Astrocyte (in vitro differentiated cells and primary cell): ENCODE data around the gene OSBPL5. TPM values are rescaled to one million over a fixed set of nuclear protein-coding genes. Genes with fewer than 3 reads are reported as not detected.

ENCODE experiments used
- DNase-seq: peaks from one replicate; pipeline ENCODE4 v3.0.0-alpha.2; 2010; ENCODE audit warnings: low read depth
- FAIRE-seq: peaks from 2 replicates; lab custom pipeline; 2011; peaks lifted over from hg19 to GRCh38; lab: Jason Lieb, UNC
- H2AFZ ChIP-seq: 2 replicates; pipeline ENCODE4 v1.6.0; 2012; ENCODE audit warnings: low read depth, low read length, inconsistent platforms
- H3K27ac ChIP-seq: 2 replicates; pipeline ENCODE4 v1.5.1; 2011; ENCODE audit warnings: low read depth, low read length, inconsistent platforms
- H3K27me3 ChIP-seq: 2 replicates; pipeline ENCODE4 v1.6.0; 2011; ENCODE audit warnings: low read length, inconsistent platforms; ENCODE audit not compliant: insufficient read depth
- H3K36me3 ChIP-seq: 2 replicates; pipeline ENCODE4 v1.5.1; 2011; ENCODE audit warnings: low read length, inconsistent platforms; ENCODE audit not compliant: insufficient read depth
- H3K4me1 ChIP-seq: 2 replicates; pipeline ENCODE4 v1.5.1; 2011; ENCODE audit warnings: low read length, inconsistent platforms; ENCODE audit not compliant: insufficient read depth
- H3K4me2 ChIP-seq: 2 replicates; pipeline ENCODE4 v1.6.0; 2012; ENCODE audit warnings: low read length, inconsistent platforms
- H3K4me3 ChIP-seq: 2 replicates; pipeline ENCODE4 v1.5.1; 2011; ENCODE audit warnings: low read depth, mild to moderate bottlenecking, low read length, inconsistent platforms; ENCODE audit not compliant: insufficient read depth
- H3K79me2 ChIP-seq: 2 replicates; pipeline ENCODE4 v1.6.0; 2012; ENCODE audit warnings: mild to moderate bottlenecking, low read length, inconsistent platforms; ENCODE audit not compliant: insufficient read depth
- H3K9ac ChIP-seq: 2 replicates; pipeline ENCODE4 v1.6.0; 2012; ENCODE audit warnings: mild to moderate bottlenecking, low read length, inconsistent platforms
- H3K9me3 ChIP-seq: 2 replicates; pipeline ENCODE4 v1.5.1; 2012; ENCODE audit warnings: low read depth, mild to moderate bottlenecking, low read length, inconsistent platforms; ENCODE audit not compliant: insufficient read depth
- H4K20me1 ChIP-seq: 2 replicates; pipeline ENCODE4 v1.6.0; 2012; ENCODE audit warnings: low read length, inconsistent platforms; ENCODE audit not compliant: insufficient read depth
- H3K27ac Mint-ChIP-seq: one replicate; pipeline ENCODE4 v1.8.0; 2021; ENCODE audit warnings: mild to moderate bottlenecking, mixed read lengths; ENCODE audit not compliant: unreplicated experiment
- H3K27me3 Mint-ChIP-seq: one replicate; pipeline ENCODE4 v1.8.0; 2021; ENCODE audit warnings: low read depth, mixed read lengths; ENCODE audit not compliant: unreplicated experiment
- H3K36me3 Mint-ChIP-seq: one replicate; pipeline ENCODE4 v1.8.0; 2021; ENCODE audit warnings: low read depth, mixed read lengths; ENCODE audit not compliant: unreplicated experiment
- H3K4me1 Mint-ChIP-seq: one replicate; pipeline ENCODE4 v1.8.0; 2021; ENCODE audit warnings: low read depth, mixed read lengths; ENCODE audit not compliant: unreplicated experiment
- H3K4me3 Mint-ChIP-seq: one replicate; pipeline ENCODE4 v1.8.0; 2021; ENCODE audit warnings: mild to moderate bottlenecking, moderate library complexity, mixed read lengths; ENCODE audit not compliant: unreplicated experiment
- H3K9me3 Mint-ChIP-seq: one replicate; pipeline ENCODE4 v1.8.0; 2021; ENCODE audit warnings: mild to moderate bottlenecking, mixed read lengths; ENCODE audit not compliant: unreplicated experiment
- CTCF ChIP-seq: IDR thresholded peaks from 2 replicates; pipeline ENCODE4 v1.5.1; 2011; ENCODE audit warnings: low read depth, mild to moderate bottlenecking, inconsistent platforms, low read length, moderate library complexity; ENCODE audit not compliant: insufficient read depth
- EZH2 ChIP-seq: IDR thresholded peaks from 2 replicates; pipeline ENCODE4 v1.6.1; 2012; ENCODE audit warnings: mild to moderate bottlenecking, low read length, inconsistent platforms; ENCODE audit not compliant: insufficient read depth
- total RNA-seq: library from RNA; stranded (reverse); gene quantifications from 2 replicates; pipeline ENCODE4 v1.2.1, GENCODE V29; 2021

The OSBPL5 gene
- total RNA-seq, 1 donor from 2014 or later: 29.0 TPM

DNA sequence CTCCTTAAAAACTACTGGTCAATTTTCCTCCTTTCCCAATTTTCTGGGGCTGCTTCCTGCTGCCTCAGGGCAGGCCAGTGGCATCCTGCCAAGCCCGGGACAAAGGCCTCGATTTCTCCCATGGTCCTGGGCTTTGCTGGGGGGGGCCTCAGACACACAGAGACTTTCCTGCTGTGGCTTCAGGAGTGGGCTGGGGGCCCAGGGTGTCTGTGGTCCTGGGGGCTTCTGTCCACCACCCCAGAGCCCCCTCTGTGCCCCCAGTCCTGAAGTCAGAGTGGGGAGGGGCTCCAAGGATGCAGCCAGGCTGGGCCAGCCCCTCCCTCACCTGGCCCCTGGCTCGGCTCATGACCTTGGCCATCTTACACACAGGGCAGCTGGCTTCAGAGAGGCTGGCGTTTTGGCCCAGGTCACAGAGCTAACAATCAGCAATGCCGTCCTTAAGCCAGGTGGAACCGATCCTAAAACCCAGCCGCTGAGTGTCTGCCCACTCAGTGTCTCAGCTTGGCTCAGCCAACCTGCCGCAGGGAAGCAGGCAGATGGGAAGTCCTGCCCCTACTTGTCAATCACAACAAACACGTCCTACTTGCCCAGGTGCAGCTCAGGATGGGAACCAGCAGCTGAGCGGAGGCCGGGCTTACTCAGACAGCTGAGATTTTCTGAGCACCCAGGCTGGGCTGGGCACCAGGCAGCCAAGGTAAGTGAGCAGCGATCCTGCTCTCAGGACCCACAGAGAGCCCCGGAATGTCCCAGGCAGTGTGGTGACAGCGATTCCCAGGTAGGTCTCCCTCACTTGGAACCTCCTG is 34.6 kb downstream of the OSBPL5 start:
- Histone ChIP-seq H3K9me3 (no peaks in the 10 kb centered on the region), H3K4me1 (no peaks in the 10 kb centered on the region), H3K4me2 (no peak overlapping the region), H3K4me3 (no peak overlapping the region), H3K36me3 (no peaks in the 10 kb centered on the region), H3K9ac (no peak overlapping the region), H4K20me1 (peaks cover 59% of the 10 kb centered on the region), H3K79me2 (no peaks in the 10 kb centered on the region), H2AFZ (no peak overlapping the region), H3K27ac (no peak overlapping the region), H3K27me3 (no peaks in the 10 kb centered on the region)
- H3K9me3 Mint-ChIP-seq: no peaks in the 10 kb centered on the region
- no peaks in the 10 kb centered on the region for H3K27me3 Mint-ChIP-seq
- TF ChIP-seq CTCF: no peak
- TF ChIP-seq EZH2: no peak
- H3K4me3 Mint-ChIP-seq: no peak overlapping the region
- H3K27ac Mint-ChIP-seq: no peak overlapping the region
- H3K36me3 Mint-ChIP-seq: peaks cover 2% of the 10 kb centered on the region
- no peaks in the 10 kb centered on the region for H3K4me1 Mint-ChIP-seq
- FAIRE-seq: no peak
- no peak for DNase-seq

GRCh38 chr11:3129591-3130268 is 35.4 kb downstream of the OSBPL5 start:
- Mint-ChIP-seq H3K27me3 (no peaks in the 10 kb centered on the region), H3K4me3 (no peak overlapping the region), H3K36me3 (peaks cover 2% of the 10 kb centered on the region), H3K4me1 (no peaks in the 10 kb centered on the region), H3K27ac (no peak overlapping the region), H3K9me3 (no peaks in the 10 kb centered on the region)
- H3K9me3 ChIP-seq: no peaks in the 10 kb centered on the region
- no peak for TF ChIP-seq CTCF
- TF ChIP-seq EZH2: no peak
- DNase-seq: no peak
- H3K27ac ChIP-seq: no peak overlapping the region
- no peaks in the 10 kb centered on the region for H3K36me3 ChIP-seq
- no peaks in the 10 kb centered on the region for H3K79me2 ChIP-seq
- no peak overlapping the region for H3K4me2 ChIP-seq
- peaks cover 3% of the 10 kb centered on the region for H3K4me1 ChIP-seq
- peaks cover 57% of the 10 kb centered on the region for H4K20me1 ChIP-seq
- no peak overlapping the region for H3K4me3 ChIP-seq
- no peak for FAIRE-seq
- H2AFZ ChIP-seq: no peak overlapping the region
- no peaks in the 10 kb centered on the region for H3K27me3 ChIP-seq
- no peak overlapping the region for H3K9ac ChIP-seq
